Measurements from ENCODE around the gene ANKRD55.

- TF ChIP-seq CTCF (IDR thresholded peaks at IDR 0.05) (no peak), POLR2A (IDR thresholded peaks at IDR 0.05) (no peak)
These were observed 141.0 kb downstream of the ANKRD55 start for GRCh38 chr5:56092115-56092514.

All from heart left ventricle (tissue), 13 donors.